Right atrium auricular region (tissue), 2 donors: ENCODE data around the gene ATXN2. TPM values are rescaled to one million over a fixed set of nuclear protein-coding genes. Genes with fewer than 3 reads are reported as not detected.

Experiments used
- DNase-seq: peaks from one replicate; pipeline ENCODE4 v3.0.0-alpha.2; 2019; ENCODE audit warnings: low spot score
- H3K27ac ChIP-seq, 2 donors: fragments of 200-600 bp; sonication (generic); 1 replicate in 1 of 2; 2 replicates in 1 of 2; pipeline ENCODE4 v1.5.1; 2016 to 2019
- H3K27me3 ChIP-seq, 2 donors: fragments of 200-600 bp; sonication (generic); one replicate each; pipeline versions ENCODE4 v1.5.1 to v1.6.0; 2017 to 2019
- H3K36me3 ChIP-seq: fragments of 200-600 bp; sonication (generic); one replicate; pipeline ENCODE4 v1.5.1; 2016
- H3K4me1 ChIP-seq, 2 donors: fragments of 200-600 bp; sonication (generic); one replicate each; pipeline versions ENCODE4 v1.5.1 to v1.6.0; 2017 to 2019
- H3K4me3 ChIP-seq, 2 donors: fragments of 200-600 bp; sonication (generic); 1 replicate in 1 of 2; 2 replicates in 1 of 2; pipeline ENCODE4 v1.5.1; 2017 to 2019; ENCODE audit warnings: mild to moderate bottlenecking in 1 of 2, moderate library complexity in 1 of 2
- H3K9me3 ChIP-seq, 2 donors: fragments of 200-600 bp; sonication (generic); one replicate each; pipeline ENCODE4 v1.5.1; 2019
- total RNA-seq, 2 donors: library from RNA; depleted of rRNA; stranded (reverse); fragments of >200 nt; gene quantifications; one replicate each; pipeline ENCODE4 v1.1.0, GENCODE V29; 2016
- TF ChIP-seq, protein P1 (sequence below), 2 donors: fragments of 200-600 bp; sonication (generic); IDR thresholded peaks; one replicate each; pipeline ENCODE4 v1.5.1; 2019; ENCODE audit warnings: antibody characterized with exemption in 2 of 2

Gene ATXN2
- total RNA-seq, 2 donors from 2014 or later: 33.4 to 36.6 TPM

- no peaks in the 10 kb centered on the region for H3K36me3 ChIP-seq
- no peaks in the 10 kb centered on the region for H3K27me3 ChIP-seq
- peaks cover 0 to 12% of the 10 kb centered on the region in 2 donors for H3K4me1 ChIP-seq
- no peak overlapping the region for H3K27ac ChIP-seq
- no peak for DNase-seq
- H3K4me3 ChIP-seq: no peak overlapping the region
- no peaks in the 10 kb centered on the region for H3K9me3 ChIP-seq
- TF ChIP-seq, protein P1, sequence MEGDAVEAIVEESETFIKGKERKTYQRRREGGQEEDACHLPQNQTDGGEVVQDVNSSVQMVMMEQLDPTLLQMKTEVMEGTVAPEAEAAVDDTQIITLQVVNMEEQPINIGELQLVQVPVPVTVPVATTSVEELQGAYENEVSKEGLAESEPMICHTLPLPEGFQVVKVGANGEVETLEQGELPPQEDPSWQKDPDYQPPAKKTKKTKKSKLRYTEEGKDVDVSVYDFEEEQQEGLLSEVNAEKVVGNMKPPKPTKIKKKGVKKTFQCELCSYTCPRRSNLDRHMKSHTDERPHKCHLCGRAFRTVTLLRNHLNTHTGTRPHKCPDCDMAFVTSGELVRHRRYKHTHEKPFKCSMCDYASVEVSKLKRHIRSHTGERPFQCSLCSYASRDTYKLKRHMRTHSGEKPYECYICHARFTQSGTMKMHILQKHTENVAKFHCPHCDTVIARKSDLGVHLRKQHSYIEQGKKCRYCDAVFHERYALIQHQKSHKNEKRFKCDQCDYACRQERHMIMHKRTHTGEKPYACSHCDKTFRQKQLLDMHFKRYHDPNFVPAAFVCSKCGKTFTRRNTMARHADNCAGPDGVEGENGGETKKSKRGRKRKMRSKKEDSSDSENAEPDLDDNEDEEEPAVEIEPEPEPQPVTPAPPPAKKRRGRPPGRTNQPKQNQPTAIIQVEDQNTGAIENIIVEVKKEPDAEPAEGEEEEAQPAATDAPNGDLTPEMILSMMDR (IDR thresholded peaks at IDR 0.05): no peak
These were observed 17.5 kb downstream of the ATXN2 start for GRCh38 chr12:111581434-111582132.

GRCh38 chr12:111580737-111581136 lies 18.4 kb downstream of the ATXN2 start:
- peaks cover 0 to 12% of the 10 kb centered on the region in 2 donors for H3K4me1 ChIP-seq
- H3K27ac ChIP-seq: no peak overlapping the region
- H3K27me3 ChIP-seq: no peaks in the 10 kb centered on the region
- H3K9me3 ChIP-seq: no peaks in the 10 kb centered on the region
- DNase-seq: no peak
- no peak overlapping the region for H3K4me3 ChIP-seq
- no peaks in the 10 kb centered on the region for H3K36me3 ChIP-seq
- TF ChIP-seq, protein P1 (IDR thresholded peaks at IDR 0.05): no peak

- TF ChIP-seq, protein P1 (IDR thresholded peaks at IDR 0.05): no peak
- H3K4me1 ChIP-seq: peaks cover 0 to 16% of the 10 kb centered on the region in 2 donors
These were observed 19.0 kb downstream of the ATXN2 start for GRCh38 chr12:111580119-111580425.

GRCh38 chr12:111578971-111579340 lies 20.2 kb downstream of the ATXN2 start:
- Histone ChIP-seq H3K27ac (no peak overlapping the region), H3K4me1 (peaks cover 0 to 25% of the 10 kb centered on the region in 2 donors), H3K36me3 (no peaks in the 10 kb centered on the region), H3K9me3 (no peaks in the 10 kb centered on the region), H3K4me3 (no peak overlapping the region), H3K27me3 (no peaks in the 10 kb centered on the region)
- TF ChIP-seq, protein P1 (IDR thresholded peaks at IDR 0.05): no peak
- DNase-seq: no peak

More at GRCh38 chr12:111580119-111580425, 19.0 kb downstream of the ATXN2 start:
- Histone ChIP-seq H3K27ac (no peak overlapping the region), H3K9me3 (no peaks in the 10 kb centered on the region), H3K4me3 (no peak overlapping the region), H3K36me3 (no peaks in the 10 kb centered on the region), H3K27me3 (no peaks in the 10 kb centered on the region)
- DNase-seq: no peak

- Histone ChIP-seq H3K27ac (no peak overlapping the region), H3K4me3 (no peak overlapping the region), H3K4me1 (peaks cover 0 to 27% of the 10 kb centered on the region in 2 donors), H3K9me3 (no peaks in the 10 kb centered on the region), H3K27me3 (no peaks in the 10 kb centered on the region), H3K36me3 (no peaks in the 10 kb centered on the region)
- TF ChIP-seq, protein P1 (IDR thresholded peaks at IDR 0.05): no peak
- DNase-seq: no peak
These were observed 20.7 kb downstream of the ATXN2 start for GRCh38 chr12:111578276-111578970.
